ENCODE results near the gene COL26A1. TPM values are rescaled to one million over a fixed set of nuclear protein-coding genes. Genes with fewer than 3 reads are reported as not detected.

The COL26A1 gene
- total RNA-seq, 1 experiment from 2014 or later, result 42.6 TPM

- Histone ChIP-seq H2BK15ac (ENCODE audit: low read depth, low read length) (no peak overlapping the region), H3K4me1 (ENCODE audit: insufficient read depth, low read length) (no peaks in the 10 kb centered on the region), H2BK120ac (ENCODE audit: low read depth, low read length, poor library complexity, severe bottlenecking) (no peak overlapping the region), H4K5ac (ENCODE audit: insufficient read length, low read depth, low read length) (no peak overlapping the region), H3K14ac (ENCODE audit: insufficient read depth, low read length) (no peak overlapping the region), H3T11ph (ENCODE audit: low read length) (no peak overlapping the region), H3K9me3 (ENCODE audit: control insufficient read depth, low read depth, low read length) (no peaks in the 10 kb centered on the region), H3K23ac (ENCODE audit: insufficient read length, low read depth, low read length) (no peak overlapping the region), H3K4me2 (ENCODE audit: insufficient read depth, insufficient read length, low read length) (no peak overlapping the region), H3K9ac (ENCODE audit: extremely low read depth, insufficient read length, low read length) (no peak overlapping the region), H3K27me3 (ENCODE audit: insufficient read depth, low read length) (no peaks in the 10 kb centered on the region), H3K56ac (ENCODE audit: insufficient read length, low read depth, low read length) (no peak overlapping the region), H2AFZ (ENCODE audit: low read length) (no peak overlapping the region), H3K79me2 (ENCODE audit: insufficient read depth, low read length) (no peaks in the 10 kb centered on the region), H4K8ac (replicated peaks; ENCODE audit: insufficient read length, low read depth, low read length) (no peak overlapping the region), H2BK12ac (ENCODE audit: insufficient read length, low read depth, low read length) (no peak overlapping the region), H4K91ac (ENCODE audit: insufficient read length, low read depth, low read length) (no peak overlapping the region), H2AK5ac (ENCODE audit: insufficient read length, low read length) (no peak overlapping the region), H2BK5ac (ENCODE audit: insufficient read length, low read length) (no peak overlapping the region), H2BK20ac (ENCODE audit: low read depth, low read length, poor library complexity, severe bottlenecking) (no peak overlapping the region), H3K27ac (ENCODE audit: insufficient read length, low read depth, low read length) (no peak overlapping the region), H4K20me1 (ENCODE audit: control insufficient read depth, insufficient read depth, insufficient read length) (no peaks in the 10 kb centered on the region), H3K4ac (ENCODE audit: low read depth, low read length) (no peak overlapping the region), H3K18ac (ENCODE audit: insufficient read length, low read depth, low read length) (no peak overlapping the region), H3K23me2 (ENCODE audit: insufficient read length, low read depth, low read length, poor library complexity, severe bottlenecking) (no peaks in the 10 kb centered on the region), H3K79me1 (ENCODE audit: insufficient read depth, low read depth, low read length, poor library complexity, severe bottlenecking) (no peaks in the 10 kb centered on the region)
- WGBS (ENCODE audit: extremely low coverage, insufficient read length, low lambda C conversion rate), result no CpG with 5 or more reads among the region's 5 CpGs
- H3K9me3 Mint-ChIP-seq, result no peaks in the 10 kb centered on the region
- no peak for DNase-seq
- H3K27ac Mint-ChIP-seq, result no peak overlapping the region
- no peak overlapping the region for H3K4me3 Mint-ChIP-seq
- H3K27me3 Mint-ChIP-seq (ENCODE audit: low read depth), result peaks cover 2% of the 10 kb centered on the region; the same call in 1 of the 2 replicates
- peaks cover 19 to 25% of the 10 kb centered on the region in 2 experiments for H3K4me1 Mint-ChIP-seq
- no peak for TF ChIP-seq CTCF (conservative IDR thresholded peaks at IDR 0.05)
- peaks cover 0 to 2% (median under 1%) of the 10 kb centered on the region in 3 experiments; a peak in 3 of 7 replicates for H3K36me3 Mint-ChIP-seq (ENCODE audit: insufficient read depth in 1 of 3, low read depth in 3 of 3)
Observed at GRCh38 chr7:101510297-101510696, 147.6 kb downstream of the COL26A1 start.
